HG03060 (cell line): ENCODE results near the gene MOB2.

Experiments used
- ATAC-seq: cut with Tn5 transposase; IDR thresholded peaks from one replicate; pipeline ENCODE4 v1.9.1; 2021; ENCODE audit warnings: low read depth, moderate number of reproducible peaks; ENCODE audit not compliant: unreplicated experiment

Gene MOB2

GRCh38 chr11:1460396-1460985 lies 26.1 kb downstream of the MOB2 start:
- no peak for ATAC-seq

GRCh38 chr11:1459764-1460395 lies 26.7 kb downstream of the MOB2 start:
- ATAC-seq: no peak

- no peak for ATAC-seq
Measured at GRCh38 chr11:1459219-1459575, 27.4 kb downstream of the MOB2 start.

- ATAC-seq: no peak
Measured at GRCh38 chr11:1458340-1459218, 28.0 kb downstream of the MOB2 start.

- ATAC-seq: no peak
Measured at GRCh38 chr11:1457856-1458255, 28.7 kb downstream of the MOB2 start.

- no peak for ATAC-seq
Measured at GRCh38 chr11:1457326-1457680, 29.3 kb downstream of the MOB2 start.

GRCh38 chr11:1456596-1457325 lies 29.8 kb downstream of the MOB2 start:
- ATAC-seq: no peak

- ATAC-seq: no peak
Measured at GRCh38 chr11:1456176-1456575, 30.4 kb downstream of the MOB2 start.

GRCh38 chr11:1455763-1456060 lies 30.9 kb downstream of the MOB2 start:
- no peak for ATAC-seq

- ATAC-seq: no peak
Measured at GRCh38 chr11:1455032-1455762, 31.4 kb downstream of the MOB2 start.

- no peak for ATAC-seq
Measured at GRCh38 chr11:1454576-1454975, 32.0 kb downstream of the MOB2 start.

GRCh38 chr11:1453611-1454034 lies 33.0 kb downstream of the MOB2 start:
- ATAC-seq: no peak

- ATAC-seq: no peak
Measured at GRCh38 chr11:1452744-1453143, 33.8 kb downstream of the MOB2 start.

- no peak for ATAC-seq
Measured at GRCh38 chr11:1451781-1452470, 34.7 kb downstream of the MOB2 start.

- no peak for ATAC-seq
Measured at GRCh38 chr11:1450949-1451710, 35.4 kb downstream of the MOB2 start.

GRCh38 chr11:1450344-1450875 lies 36.2 kb downstream of the MOB2 start:
- ATAC-seq: no peak

- no peak for ATAC-seq
Measured at GRCh38 chr11:1449490-1450243, 36.9 kb downstream of the MOB2 start.

- ATAC-seq: no peak
Measured at GRCh38 chr11:1448882-1449281, 37.7 kb downstream of the MOB2 start.
